ENCODE results near the gene PLEKHA8.
"Not testable (repeated sequence)": the region's sequence is repeated elsewhere in the genome, so short reads cannot be mapped to it uniquely, and the experiment has no call there.

DNA sequence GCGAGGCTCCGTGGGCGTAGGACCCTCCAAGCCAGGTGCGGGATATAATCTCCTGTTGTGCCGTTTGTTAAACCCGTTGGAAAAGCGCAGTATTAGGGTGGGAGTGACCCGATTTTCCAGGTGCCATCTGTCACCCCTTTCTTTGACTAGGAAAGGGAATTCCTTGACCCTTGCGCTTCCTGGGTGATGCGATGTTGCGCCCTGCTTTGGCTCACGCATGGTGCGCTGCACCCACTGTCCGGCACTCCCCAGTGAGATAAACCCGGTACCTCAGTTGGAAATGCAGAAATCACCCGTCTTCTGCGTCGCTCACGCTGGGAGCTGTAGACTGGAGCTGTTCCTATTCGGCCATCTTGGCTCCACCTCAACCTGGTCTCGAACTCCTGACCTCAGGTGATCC is 70.4 kb downstream of the PLEKHA8 start:
- not testable (repeated sequence) for TF ChIP-seq POLR2A, POLR2AphosphoS5 (IDR thresholded peaks at IDR 0.05)
- TF ChIP-seq, protein P1, sequence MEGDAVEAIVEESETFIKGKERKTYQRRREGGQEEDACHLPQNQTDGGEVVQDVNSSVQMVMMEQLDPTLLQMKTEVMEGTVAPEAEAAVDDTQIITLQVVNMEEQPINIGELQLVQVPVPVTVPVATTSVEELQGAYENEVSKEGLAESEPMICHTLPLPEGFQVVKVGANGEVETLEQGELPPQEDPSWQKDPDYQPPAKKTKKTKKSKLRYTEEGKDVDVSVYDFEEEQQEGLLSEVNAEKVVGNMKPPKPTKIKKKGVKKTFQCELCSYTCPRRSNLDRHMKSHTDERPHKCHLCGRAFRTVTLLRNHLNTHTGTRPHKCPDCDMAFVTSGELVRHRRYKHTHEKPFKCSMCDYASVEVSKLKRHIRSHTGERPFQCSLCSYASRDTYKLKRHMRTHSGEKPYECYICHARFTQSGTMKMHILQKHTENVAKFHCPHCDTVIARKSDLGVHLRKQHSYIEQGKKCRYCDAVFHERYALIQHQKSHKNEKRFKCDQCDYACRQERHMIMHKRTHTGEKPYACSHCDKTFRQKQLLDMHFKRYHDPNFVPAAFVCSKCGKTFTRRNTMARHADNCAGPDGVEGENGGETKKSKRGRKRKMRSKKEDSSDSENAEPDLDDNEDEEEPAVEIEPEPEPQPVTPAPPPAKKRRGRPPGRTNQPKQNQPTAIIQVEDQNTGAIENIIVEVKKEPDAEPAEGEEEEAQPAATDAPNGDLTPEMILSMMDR (IDR thresholded peaks at IDR 0.05): not testable (repeated sequence)

Measured in suprapubic skin (tissue), 4 donors.